Umbilical cord (tissue), 2 donors: ENCODE measurements around the gene CXCL14. TPM values are rescaled to one million over a fixed set of nuclear protein-coding genes. Genes with fewer than 3 reads are reported as not detected.

Experiments used
- DNase-seq: peaks from one replicate; pipeline ENCODE4 v3.0.0-alpha.2; 2015; ENCODE audit warnings: low spot score
- total RNA-seq: library from RNA; depleted of rRNA; stranded (reverse); fragments of >200 nt; gene quantifications from one replicate; pipeline ENCODE4 v1.2.3, GENCODE V29; 2014; ENCODE audit warnings: low replicate concordance; ENCODE audit not compliant: insufficient read depth

The CXCL14 gene, protein sequence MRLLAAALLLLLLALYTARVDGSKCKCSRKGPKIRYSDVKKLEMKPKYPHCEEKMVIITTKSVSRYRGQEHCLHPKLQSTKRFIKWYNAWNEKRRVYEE
- total RNA-seq: 70.8 TPM

DNA sequence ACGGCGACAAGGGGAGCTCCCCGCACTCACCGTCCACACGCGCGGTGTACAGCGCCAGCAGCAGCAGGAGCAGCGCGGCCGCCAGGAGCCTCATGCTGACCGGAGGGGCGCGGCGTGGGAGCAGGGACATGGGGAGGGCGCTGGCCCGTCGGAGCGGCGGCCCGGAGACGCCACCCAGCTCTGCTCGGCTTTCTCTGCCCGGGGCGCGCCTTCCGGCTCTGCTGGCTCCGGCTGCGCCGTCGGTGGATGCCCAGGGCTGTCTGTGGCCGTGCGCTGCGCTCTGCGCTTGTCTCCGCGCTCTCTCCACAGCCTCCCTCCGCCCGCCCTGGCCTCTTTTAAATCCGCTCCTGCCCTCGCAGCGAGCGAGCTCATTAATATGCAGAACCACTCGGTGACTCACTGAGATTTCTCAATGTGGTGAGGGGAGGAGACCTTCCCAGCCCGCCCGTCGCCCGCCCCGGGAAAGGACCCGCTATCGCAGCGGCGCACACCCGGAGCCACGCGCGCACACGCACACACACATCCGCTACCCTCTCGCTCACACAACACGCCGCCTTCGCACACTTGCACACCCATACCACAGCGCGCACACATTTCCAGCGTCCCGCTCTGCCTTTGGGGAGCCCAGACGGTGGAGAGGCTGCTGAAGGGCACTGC is at the start of gene CXCL14:
Gene CXCL14, minus strand, starts transcription at position 307 of the 657 bp plus-strand sequence. Its CDS starts 213 bp downstream, at position 94.
- DNase-seq: peak; percentile 92

DNA sequence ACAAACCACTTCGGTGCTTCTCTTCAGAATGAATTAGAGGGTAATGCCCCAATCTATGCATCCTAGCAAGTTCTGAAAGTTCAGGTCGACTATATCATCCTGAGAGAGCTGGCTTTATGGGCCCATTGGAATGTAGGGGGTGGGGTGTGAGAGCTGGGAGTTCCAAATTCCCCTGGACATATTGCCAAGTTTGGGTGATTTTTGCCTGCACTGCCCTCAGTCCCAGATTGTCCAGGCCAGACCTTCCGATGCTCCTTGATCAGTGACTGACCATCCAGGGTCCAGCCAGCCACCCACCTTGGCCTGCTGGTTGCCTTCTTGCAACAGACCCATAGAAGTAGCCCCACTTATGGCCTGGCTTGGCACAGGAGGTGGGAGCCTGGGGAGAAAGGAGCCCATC is 47.8 kb upstream of the CXCL14 start:
- no peak for DNase-seq

DNA sequence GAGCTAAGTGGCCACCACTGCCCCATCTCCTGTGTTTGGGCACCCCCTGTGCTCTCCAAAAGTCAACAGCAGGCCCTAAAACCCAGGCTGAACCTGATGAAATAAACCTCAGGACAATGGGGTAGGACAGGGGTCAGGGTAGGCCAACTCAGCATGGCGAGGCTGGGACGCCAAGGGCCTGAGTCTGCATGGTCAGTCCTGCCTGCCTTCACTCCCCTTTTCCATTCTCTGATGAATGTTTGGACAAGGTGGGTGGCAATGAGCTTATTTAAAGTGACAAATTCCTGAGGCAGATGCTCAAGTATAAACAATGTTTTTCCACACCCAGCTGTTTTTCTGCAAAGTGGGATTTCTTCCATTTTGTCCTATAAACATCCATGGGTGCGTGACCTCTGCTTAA is 47.2 kb upstream of the CXCL14 start:
- no peak for DNase-seq

DNA sequence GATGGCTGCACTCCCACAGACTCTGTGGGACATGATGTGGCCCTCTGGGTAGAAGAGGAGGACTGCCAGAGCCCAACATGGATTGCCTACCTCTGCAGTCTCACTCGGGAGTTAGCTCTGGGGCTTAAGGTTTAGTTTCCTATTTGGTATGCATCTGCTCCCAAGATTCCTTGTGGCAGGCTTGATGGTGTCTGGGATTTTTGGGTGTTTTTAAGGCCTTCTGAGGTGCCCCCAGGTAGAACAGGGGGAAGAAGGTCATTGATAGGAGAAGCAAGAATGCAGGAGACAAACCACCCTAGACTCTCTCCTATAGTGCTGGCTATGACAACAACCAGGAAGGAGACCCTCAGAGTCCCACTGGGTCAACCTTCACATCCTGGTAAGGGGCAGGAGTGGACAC is 46.7 kb upstream of the CXCL14 start:
- no peak for DNase-seq

DNA sequence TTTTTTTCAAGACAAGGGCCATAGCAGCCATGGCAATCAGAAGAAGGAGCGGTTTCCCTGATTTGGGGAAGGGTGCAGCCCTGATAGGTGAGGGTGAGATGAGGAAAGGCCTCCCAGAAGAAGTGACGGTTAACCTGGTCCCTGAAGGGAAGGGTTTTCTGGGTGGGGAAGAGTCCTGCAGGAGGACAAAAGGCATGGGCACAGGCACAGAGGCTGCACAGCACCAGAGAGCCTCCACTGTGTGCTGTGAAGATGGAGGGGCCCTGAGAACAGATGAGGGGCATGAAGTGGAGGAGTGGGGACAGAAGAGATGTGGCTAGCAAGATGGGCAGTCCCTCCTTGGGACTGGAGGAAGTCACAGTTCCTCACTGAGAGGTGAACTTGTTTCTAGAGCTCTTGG is 46.3 kb upstream of the CXCL14 start:
- DNase-seq: no peak

DNA sequence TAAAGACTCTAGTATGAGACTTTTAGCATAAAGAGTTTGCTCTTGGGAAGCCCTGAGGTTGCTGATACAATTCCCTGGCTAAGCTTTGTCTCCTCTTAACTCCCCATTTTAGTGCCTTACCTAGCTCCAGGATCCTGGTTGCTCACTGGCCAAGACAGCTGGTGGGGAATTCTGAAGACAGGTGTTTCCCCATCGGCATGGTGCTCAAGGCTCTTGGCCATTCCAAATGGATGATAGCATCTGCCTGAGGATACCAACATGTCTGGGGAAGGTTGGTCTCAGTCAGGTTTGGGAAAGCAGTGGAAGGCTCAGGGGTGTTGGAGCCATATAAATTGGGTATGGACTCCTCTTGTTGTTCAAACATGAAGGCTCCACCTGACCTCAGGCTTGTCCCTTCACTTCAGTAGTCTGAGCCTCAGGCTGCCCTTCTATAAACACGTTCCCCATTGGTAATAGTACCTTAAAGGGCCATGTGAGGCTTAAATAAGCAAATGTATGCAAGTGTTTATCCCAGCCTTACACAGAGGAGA is 44.5 kb upstream of the CXCL14 start:
- no peak for DNase-seq

DNA sequence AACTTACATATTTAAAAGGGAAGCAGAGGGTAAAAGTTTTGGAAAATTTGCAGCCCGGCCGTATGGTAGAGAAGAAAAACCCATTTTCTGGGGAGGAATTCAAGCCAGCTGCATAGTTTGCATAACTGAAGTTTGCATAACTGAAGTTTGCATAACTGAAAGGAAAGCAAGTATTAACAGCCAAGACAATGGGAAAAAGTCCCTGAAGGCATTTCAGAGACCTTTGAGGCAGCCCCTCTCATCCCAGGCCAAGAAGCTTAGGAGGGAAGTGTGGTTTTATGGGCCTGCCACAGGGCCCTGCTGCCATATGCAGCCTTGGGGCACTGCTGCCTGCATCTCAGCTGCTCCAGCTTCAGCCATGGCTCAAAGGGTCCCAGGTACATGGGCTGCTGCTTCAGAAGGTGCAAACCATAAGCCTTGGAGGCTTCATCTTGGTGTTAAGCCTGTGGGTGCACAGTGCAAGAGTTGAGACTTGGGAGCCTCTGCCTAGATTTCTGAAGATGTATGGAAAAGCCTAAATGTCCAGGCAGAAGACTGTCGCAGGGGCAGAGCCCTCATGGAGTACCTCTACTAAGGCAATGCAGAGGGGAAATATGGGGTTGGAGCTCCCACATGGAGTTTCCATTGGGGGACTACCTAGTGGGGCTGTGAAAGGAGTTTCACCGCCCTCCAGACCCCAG is 36.9 kb upstream of the CXCL14 start:
- DNase-seq: no peak

DNA sequence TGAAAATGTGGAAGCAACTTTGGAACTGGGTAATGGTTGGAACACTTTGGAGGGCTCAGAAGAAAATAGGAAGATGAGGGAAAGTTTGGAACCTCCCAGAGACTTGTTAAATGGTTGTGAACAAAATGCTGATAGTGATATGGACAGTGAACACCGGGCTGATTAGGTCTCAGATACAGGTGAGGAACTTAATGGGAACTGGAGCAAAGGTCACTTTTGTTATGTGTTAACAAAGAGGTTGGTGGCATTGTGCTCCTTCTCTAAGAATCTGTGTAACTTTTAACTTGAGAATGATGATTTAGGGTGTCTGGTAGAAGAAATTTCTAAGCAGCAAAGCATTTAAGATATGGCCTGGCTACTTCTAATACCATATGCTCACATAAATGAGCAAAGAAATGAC is 36.4 kb upstream of the CXCL14 start:
- no peak for DNase-seq

DNA sequence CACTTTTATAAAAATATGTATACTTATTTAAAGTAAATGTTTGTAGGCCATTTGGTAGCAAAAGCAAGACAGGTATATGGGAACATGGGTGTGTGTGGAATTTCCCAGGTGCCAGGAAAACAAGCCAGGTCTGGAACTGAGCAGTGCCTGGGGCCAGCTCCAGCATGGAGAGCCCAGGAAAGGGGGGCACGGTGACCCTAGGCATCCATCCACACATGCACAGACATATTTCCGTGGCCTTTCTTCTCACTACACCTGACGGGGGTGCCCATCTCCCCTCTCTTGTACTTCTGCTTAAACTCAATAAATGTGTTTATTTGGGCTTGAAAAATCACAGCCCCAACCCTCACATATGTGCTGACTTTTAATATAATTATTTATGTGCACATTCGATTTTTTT is 31.2 kb upstream of the CXCL14 start:
- DNase-seq: no peak

DNA sequence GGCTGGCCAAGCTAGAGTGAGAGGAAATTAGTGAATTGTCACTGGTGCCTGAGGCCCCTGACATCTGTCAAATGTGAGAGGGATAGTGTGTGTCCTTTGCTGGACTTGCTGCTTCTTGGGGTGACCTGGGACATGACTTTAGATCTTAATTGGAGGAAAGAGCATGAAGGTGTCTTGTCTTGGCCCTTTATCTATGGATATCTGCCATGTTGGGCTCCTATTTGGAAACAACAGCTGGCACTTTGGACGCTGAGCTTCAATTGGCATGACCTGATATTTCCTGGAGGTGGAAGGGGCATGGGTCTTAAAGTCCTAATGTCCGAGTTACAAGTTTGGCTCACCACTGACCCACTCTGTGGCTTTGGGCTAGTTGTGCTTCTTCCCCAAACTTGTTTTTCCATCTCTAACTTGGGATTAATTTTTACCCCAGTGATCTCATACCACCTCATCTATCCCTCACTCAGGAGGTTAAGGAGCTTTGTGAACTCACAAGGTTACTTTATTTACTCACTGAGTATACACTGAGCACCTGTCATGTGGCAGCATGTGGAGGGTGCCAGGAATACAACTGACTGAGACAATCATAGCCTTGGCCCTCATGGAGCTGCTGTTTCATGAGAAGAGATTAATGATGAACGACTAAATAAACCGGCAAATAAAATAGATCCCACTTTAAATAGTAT is 30.1 kb upstream of the CXCL14 start:
- no peak for DNase-seq

DNA sequence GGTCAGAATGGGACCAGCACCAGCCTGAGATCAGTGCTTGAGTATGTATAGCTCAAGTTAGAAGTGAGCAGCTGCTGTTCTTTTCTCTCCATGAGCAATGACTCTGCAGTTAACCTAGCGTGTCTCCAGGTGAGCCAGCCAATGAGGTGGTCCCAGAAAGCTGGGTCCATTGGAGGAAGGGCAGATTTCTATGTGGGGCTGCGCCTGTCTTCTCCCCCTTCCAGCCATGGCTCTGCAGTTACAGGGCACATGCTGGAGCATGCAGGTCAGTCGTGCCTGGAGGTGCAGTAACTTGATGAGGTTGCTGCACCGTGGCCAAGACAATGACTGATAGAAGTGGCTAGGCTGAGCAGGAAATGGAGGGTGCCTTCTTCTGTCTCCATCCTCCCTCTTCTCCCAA is 29.6 kb upstream of the CXCL14 start:
- no peak for DNase-seq

DNA sequence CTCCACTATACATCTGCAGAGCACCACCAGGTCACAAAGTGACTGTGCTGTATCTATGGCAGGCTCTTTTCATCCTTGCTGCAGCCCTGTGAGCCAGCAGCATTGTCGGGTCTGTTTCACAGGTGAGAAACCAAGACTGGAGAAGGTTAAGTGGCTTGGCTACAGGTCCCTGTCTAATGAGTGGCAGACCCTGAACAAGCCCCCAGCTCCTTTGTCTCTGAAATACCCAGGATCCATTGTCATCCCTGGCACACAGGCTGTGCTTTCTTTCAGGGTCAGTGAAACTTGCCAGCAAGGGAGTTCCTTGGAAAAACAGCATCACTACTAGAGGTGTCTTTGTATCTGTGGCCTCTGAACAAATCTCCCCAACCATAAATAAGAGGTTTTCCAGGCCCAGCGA is 27.6 kb upstream of the CXCL14 start:
- DNase-seq: peak; percentile 48

DNA sequence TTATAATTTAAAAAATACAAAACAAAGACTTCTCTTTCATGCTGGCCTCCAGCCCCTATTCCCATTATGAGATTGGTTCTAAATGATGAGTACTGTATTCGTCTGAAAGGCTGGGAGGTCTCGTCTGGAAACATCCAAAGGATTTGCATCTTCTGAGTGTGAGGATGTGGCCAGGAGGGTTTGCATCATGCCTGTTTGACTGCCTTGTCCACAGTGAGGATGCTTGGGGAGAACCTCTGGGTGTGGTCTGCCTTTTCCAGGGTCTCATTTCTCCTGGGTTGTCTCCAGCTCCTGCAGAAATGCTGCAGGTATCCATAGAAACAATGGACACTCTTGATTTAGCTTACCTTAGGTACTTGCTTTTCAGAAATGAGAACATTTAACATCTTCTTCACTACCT is 26.4 kb upstream of the CXCL14 start:
- DNase-seq: no peak

DNA sequence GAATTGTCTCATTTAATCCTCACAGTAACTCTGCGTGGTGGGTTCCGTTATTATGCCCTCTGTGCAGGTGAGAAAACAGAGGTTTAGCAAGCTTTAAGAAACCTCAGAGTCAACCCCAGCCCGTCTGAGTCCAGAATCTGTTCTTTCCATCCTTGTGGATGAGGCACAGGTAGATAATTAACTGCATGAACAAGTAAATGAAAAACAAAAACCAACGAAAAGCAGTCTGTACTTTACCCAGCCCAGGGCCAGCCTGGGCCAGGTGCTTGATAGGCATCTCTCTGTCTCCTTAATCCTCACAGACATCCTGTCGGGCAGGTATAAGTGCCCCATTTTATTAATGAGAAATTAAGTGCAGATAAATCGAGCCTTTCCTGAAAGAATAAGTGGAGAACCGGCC is 25.3 kb upstream of the CXCL14 start:
- no peak for DNase-seq

DNA sequence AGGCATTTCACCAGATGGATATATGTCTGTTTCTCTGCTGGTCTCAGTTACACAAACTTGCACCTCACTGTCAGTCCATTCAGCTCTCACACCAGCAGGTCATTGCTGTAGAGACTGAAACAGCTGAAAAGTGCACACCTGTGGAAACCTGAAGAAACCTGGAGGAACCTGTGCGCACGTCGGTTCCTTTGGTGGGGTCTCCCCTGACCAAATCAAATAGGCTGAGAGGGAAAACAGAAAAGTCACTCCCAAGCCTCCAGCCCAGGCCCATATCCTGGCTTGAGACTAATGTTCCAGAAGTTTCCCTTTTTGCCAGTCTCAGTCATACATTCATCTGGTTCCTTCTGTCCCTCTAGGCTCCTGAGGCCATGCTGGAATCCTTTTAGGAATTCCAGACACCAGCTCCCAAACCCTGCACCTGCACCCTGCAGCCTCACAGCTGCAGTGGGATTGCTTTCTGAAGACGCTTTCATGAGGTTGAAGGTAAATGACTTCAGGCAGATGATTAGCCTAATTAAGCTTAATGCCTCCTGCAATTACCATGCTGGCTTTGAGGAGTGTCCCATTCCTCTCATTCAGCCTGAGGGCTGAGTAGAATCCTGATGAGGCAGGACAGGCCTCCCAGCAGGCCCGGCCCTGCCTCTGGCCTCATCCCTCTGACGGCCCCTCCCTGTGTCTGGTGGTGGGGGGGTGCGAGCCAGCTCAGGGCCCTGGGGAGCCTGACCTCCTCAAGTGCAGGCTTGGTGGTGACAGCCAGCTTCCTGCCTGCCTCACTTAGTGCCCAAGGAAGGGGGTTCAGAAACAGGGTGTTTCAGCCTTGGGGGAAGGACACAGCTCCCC is 24.3 kb upstream of the CXCL14 start:
- peak; percentile 57 for DNase-seq

DNA sequence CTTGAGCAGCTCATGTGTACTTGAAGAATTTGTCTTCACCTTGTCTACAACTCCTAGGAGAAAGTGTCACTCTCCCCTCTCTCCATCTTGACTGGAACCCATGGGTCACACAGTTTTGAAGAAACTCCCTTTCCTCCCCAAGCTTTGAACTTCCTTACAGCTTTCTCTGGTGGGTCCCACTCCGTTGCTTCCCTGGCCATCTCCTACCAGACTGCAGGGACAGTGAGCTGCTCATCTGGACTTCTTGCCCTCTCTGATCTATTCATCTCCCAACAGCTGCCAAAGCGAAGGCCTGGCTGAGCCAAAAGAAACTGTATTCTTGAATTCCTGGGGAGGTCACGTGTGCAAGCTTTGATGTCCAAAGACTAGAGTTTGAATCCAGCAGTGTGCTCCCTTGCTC is 22.7 kb upstream of the CXCL14 start:
- no peak for DNase-seq

DNA sequence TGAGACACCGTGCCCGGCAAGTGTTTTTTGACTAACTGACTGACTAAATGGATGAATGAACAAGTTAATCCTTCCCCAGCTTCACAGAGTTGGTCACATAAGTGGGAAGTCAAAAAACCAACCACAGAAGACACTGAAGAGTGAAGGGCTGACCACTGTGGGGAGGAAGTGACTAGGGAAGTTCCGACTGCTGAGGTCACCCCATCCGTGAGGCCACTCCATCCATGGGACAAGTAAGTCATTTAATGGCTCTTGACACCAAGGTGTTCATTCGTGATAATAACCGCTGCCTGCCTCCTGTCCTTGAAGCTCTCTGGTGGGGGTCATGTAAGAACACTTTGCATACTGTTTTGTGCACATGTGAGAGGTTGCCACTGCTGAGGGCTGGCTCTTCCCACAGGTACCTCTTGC is 22.2 kb upstream of the CXCL14 start:
- no peak for DNase-seq

DNA sequence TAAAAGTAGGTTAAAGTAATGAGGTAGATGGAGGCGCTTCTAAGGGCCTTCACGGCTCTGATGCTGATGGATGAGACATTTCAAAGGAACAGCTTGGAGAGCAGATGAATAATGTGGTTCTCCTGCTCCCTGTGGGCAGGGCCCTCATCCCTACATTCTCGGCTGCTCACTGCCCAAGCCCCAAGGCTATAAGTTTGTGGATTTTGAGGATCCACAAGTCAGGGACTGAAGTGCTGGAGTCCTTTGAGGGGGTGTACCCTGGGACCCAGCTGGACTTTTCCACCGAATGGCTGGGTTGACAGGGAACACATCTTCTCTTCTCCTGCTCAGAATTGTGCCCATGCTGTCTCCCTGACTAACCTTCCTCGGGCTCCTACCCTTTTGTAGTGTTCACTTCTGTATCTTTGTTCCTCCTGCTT is 21.4 kb upstream of the CXCL14 start:
- DNase-seq: no peak

DNA sequence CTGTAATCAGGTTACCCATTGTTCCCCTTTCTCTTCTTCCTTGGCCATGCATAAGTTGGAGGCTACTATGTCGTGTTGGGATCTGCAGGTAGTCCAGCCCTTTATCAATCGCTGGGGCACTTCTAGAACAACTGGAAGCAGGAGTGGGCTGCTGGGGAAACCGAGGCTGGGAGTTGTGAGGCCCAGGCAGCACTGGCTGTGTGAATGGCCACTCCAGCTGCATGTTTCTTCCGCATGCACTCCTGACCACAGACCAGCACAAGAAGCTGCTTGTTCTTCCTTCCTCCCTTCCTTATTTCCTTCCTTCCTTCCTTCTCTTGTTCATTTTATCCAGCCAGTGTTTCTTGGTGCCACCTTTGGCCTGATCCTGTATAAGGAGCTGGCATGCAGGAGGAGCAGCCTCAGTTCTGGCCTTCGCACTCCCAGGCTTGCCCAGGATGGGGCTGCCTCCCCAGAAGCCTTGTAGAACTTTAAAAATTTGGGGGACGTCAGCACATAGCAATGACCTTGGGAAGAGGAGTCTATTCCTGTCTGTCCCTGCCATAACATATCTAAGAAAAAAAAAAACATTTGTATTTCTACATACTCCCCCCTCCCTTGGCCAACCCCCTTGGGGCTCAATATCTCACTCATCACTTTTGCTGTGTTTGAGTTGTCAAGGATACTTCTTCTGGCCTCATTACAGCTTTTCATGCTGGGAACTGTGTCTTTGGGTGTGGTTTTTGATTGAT is 20.8 kb upstream of the CXCL14 start:
- DNase-seq: peak; percentile 18

DNA sequence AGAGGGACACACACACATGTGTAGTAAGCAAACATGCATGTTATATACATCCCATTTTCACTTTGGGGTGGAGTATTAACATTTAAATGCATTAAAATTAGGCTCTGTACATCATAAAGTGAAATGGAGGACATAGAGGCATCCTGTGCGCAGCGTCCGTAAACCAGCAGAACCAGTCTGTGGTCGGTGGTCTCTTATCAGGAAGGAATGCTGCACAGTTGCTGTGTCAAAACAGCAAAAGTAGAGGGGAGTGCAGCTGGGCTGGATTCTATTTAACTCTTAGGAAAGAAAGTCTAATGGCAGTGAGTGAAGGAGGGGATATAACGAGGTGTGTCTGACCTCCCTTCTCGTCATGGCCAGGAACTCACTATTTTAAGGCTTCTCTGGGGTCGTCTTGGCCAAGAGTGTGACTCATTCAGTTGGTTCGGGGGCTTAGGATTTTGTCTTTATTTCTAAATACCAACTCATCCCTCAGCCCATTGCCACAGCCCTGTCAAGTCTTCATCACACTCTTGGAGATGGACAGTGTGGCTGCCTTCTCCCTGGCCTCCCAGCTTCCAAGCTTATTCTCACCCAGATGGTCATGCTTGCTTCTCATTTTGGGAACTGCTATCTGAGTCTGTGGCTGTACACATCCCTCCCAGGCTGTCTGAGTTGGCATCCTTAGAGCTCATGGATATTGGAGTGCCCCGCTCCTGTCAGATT is 20.1 kb upstream of the CXCL14 start:
- DNase-seq: peak; percentile 11
